ENCODE measurements around the gene CACNA1E.

CACNA1E gene

DNA sequence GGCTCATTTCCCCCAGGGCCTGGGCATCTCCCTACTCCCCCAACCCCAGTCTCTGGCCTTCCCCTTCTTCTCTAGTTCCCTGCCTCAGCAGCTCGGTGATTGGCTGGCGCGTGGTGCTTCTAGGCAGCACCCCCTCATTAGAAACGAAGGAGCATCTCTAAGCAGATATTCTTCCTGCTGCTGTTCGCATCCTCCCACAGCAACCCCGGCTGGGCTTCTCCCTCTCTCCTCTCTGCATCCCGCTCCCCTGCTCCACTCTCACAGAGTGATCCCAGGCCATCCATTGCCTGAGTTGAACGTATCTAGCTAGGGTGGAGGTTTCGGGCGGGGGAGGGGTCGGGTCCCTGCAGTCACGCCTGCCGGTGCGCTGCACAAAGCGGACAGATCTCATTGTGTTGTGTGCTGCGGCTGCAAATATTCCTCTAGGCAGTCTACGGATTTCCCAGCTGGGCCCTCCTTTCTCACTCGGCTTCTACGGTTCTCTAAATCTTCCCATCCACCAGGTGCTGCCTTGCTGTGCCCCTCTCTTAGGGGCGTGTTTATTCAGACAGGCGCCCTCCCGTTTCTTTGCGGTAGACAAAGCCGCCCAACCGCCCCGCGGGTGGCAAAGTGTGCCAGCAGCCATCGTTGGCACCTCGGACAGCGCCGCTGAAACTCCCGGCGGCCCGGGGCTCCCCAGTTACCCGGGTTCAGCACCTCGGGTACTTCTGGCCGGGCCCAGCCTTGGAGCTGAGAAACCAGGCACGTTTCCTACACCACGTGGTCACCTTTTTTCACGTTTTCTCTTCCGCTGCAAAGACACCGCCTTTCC is 2.2 kb downstream of the CACNA1E start:
- DNase-seq: no peak

DNA sequence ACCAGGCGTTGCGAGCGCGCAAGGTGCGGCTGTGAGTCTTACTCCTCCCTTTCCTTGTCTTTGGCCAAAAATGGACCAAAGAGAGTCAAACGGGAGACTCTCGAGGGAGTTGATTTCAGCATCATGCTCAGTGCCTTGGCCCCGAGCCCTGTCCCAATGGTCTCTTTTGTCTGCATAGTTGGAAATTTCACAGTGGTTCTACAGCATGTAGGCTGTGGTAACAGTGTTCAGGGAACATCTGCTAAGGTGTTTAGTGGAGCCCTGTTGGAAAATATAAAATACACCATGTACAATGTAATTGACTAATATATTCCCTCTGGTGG is 2.7 kb downstream of the CACNA1E start:
- DNase-seq: no peak

DNA sequence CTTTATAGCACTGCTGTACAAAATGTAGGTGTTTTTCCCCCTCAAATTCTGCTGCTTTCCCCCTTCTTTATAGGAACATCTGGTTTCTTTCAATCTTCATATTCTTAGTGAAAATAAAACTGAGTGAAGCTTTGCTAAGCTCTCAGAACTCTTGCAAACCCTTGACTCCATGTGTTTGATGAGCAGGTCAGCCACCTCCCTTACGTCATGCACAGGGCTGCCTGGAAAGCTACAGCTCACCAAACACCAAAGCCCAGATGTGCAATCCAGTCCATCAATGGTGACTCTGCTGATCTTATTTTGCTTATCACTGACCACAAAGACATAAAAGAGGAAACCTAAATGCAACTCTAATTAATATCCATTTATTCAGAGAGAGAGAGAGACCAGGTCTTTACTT is 5.5 kb downstream of the CACNA1E start:
- DNase-seq: no peak

DNA sequence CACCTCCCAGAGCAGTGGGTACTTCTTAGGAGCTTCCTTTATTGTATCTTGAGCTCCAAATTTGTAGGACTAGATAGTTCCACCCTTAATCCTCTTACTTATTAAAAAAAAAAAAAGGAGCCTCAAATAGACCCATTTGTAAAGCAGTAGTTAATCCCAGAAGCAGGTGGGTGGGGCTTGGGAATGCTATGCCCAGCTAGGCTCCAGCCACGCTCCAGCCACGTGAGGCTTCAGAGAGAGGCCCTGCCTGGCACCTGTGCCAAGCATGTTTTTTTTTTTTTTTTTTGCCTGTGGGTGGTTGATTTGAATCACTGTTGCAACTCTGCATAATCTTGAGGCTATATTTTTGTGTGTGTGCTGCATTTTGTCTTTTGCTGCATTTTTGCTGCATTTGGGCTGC is 7.0 kb downstream of the CACNA1E start:
- DNase-seq: no peak

DNA sequence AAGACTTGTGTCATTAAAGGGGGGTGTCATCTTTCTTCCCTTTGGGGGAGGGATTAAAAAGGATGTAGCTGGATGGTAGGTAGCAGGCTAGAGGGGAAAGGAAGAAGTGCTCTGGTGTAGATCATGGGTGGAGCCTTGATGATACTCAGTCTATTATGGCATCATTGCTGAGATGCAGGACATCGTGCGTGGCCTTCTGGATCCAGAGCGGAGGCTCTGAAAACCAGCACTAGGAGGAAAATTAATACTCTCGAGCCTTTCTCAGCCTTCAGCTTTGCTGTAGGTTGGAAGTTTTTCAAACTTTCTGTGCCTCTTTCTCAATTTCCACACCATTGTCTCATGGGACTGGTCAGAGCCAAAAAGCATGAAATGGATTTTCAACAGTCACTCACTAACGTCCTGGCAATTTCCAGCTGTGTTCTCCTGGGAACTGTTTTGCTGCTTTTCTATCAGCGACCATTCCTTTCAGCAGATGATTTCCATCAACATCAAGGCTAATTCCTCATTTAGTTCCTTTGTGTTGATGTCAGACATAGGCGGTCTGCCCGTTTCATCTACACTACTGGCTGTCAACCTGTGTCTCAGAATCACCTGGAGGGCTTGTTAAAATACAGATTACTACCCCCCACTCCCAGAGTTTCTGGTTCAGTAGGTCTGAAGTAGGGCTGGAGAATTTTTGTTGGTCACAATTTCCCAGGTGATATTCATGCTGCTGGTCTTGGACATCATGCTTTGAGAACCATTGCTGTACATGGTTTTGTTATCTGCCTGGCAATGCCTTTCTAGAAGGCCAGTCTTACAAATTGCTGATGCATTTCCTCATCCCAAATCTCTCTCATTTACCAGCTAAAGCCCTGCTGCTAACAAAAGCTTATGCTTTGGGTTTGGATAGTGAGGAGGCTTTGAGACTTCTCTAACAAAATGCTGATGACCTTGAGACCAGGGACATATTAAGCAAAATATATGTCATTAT is 7.7 kb downstream of the CACNA1E start:
- no peak for DNase-seq

DNA sequence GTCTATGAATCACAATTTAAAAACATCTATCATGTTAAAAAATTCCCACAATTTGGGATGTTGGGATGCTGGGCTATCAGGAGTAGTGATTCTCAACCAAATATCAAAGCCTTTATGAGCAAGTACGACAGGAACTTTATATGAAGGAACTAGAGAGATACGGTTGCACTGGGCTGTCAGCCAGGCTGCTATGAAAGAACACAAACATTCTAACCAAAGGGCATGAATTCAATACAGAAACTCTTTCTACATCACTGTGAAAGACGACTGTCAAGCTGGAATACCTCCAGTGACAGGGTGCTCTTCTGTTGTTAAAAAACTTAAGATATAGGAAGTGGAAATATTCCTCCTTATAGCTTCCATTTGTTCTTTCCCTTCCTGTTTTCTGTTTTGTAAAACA is 9.8 kb downstream of the CACNA1E start:
- DNase-seq: no peak

DNA sequence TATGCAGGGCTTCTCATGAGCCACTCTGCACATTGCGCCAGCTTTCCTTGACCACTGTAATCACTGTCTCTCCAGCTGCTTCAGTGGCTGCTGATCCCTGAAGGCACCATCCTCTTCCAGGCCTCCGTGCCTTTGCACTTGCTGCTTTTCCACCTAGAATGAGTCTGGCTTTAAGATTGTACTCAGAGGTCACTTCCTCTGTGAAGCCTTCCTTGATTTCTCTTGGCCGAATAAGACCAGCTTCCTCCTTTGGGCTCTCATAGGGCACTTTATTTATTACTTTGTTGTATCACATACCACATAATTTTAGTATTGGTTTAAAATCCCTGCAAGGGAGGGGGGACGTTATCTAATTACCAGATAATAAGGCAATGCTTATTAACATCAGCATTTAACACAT is 10.6 kb downstream of the CACNA1E start:
- DNase-seq: no peak

DNA sequence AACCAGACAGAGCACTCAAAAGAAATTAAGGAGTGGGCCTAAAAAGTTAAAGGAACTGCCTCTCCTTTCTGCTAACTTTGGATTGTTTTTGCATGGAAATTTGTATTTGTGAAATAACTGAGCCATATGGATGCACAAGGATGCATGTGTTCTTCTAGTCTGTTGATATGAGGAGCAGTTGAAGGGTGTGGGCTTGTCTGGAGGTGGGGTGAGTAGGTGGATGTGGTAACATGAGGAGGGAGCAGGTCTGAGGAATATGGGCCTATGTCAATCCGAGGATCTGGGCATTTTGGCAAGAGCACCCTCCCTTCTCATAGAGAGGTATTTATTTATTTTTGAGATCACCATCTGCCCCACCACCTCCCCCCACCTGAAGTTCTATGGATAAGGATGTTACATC is 13.4 kb downstream of the CACNA1E start:
- DNase-seq: no peak

DNA sequence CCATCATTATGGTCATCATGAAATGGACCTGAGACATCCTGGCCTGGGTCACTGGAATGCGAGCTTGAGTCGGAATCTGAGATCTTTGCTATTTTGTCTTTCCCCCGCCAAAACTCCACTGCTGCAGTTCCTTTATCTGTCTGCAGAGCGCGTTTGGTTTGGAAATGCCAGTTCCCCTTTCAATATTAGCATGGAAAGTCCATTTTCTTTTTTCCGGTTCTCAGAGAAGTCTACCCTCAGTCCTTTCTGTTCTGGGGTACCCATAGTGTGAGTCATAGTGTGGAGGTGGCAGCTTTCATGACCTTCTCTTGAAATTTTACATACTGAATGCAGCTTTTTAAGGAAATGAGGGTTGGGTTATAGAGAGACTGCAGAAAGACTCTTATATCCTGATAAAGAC is 14.6 kb downstream of the CACNA1E start:
- no peak for DNase-seq

DNA sequence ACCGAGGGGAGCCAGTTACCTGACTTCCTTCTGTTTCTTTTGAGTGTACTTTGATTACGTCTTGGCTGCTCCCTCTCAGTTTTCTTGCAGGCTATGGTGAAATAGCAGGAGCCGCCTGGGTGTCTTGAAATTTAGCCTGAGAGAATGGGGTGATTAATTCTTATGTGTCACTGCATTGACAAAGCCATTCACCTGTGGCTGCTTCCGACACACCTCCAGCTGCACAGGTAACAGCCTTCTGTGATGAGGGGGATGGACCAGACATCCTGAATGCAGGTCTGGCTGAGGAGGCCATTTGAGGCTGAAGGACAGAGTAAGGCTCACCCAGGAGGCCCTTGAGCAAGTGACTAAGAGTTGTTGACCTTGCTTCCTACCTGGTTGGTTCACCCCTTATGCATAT is 16.5 kb downstream of the CACNA1E start:
- DNase-seq: no peak

DNA sequence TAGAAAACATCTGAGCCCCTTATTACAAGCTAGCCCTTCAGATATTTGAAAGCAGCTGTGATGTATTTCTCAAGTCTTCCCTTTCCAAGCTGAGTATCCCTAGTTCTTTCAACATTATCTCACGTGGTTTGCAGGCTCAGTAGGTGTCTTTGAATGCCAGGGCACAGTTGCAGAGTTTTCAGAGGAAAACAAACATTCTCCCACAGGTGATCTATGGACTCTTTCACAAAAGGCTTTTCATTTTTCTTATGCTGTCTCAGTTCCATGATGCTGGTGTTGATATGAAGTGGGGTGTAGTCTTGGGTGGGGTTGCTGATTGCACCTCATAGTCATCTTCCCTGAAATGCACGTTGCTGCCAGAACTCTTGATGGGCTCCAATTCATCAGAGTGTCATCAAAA is 17.3 kb downstream of the CACNA1E start:
- no peak for DNase-seq

DNA sequence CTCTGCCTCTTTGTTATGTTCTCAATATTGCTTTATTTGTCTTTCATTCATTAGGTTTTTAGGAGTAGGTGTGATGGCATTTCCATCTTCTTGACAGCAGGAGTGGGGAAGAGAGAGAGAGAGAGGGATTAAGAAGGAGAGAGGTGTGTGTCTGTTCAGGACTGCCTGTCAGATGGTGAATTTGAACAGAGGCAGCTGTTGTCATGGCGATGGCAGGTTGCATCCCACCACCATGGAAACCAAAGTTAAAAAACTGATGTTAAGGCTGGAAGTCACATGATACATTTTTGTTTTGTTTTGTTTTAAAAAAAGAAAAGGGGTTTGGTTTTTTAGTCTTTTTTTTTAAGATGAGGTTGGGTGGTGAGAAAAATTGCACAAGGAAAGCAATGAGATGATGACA is 18.3 kb downstream of the CACNA1E start:
- DNase-seq: no peak

DNA sequence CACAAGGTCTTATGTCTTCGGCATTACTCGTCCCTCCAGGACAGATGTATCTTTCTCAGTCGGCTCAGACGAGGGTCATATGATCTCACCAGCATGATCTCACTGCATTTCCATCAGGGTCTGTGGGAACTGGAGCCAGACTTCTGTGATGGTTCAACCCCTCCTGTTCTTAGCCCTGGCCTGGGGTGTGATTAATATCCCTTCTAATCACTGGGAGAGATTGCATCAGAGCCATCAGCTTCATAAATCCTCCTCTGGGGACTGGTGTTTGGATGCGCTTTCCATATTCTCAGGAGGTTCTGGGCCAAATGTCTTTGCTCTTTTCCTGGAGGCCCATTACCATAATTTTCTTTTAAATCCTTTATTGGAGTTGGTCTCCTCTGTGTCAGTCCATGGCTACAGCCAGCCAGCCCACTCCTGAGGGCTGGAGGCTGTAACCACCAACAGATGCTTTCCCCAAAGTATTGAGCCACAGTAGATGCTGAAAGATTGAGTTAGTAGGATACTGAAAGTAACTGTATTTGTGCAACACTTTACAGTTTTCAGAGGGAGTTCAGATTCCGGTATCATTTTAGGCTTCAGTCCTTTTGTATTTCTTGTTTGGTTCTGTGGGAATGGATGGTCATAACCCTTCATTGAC is 20.0 kb downstream of the CACNA1E start:
- DNase-seq: no peak

DNA sequence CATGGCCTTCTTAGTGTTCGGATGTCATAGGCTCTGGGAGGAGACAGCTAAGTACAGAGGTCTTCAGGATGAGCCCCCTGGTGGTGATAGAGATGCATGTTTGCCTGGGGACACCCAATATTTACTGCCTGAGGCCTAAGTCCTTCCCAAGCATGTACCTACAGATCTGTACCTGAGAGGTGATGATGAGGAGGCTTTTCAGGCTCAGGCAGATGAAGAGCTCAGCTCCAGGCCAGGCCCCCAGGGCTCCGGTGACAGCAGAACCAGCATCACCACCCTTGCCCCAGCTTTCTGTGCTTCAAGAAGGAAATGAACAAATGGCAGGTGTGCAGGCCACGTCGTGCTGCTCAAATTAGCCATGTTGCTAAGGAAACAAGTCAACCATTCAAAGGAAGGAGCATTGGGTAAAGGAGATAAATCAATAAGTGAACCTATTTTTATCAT is 21.1 kb downstream of the CACNA1E start:
- peak; percentile 4 for DNase-seq

DNA sequence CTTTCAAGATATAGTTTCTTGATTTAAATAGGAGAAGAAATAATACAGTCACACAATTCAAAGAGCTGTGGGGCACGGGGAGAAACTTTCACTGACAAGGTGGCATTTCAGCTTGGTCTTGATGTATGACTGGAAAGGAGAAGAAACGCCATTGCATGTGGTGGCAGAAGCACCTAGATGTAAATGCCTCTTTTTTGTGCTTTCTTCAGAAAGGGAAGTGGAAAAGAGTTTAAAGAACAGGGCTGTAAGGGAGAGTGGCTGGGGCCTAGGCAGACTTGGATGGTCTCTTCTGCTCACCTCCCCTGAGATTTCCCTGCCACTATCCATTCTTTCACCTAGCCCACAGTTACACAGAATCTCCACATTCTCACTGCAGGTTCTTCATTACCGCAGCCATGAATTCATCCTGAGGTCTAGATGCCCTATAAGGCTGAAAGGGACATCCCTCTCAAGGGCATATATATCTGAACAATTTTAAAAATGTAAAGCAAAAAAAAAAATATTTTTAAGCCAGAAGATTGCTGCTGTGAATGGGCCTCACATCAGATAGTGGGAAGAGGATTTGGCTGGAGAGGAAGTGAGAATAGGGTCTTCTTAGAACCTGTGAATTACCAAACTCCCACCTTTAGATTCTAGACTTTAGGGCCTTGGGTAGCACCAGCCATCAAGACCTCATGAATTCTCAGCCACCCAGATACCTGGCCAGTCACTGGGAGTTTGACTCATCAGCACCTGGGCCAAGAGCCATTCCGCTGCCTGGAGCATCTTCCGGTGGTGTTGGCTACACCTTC is 23.4 kb downstream of the CACNA1E start:
- no peak for DNase-seq

DNA sequence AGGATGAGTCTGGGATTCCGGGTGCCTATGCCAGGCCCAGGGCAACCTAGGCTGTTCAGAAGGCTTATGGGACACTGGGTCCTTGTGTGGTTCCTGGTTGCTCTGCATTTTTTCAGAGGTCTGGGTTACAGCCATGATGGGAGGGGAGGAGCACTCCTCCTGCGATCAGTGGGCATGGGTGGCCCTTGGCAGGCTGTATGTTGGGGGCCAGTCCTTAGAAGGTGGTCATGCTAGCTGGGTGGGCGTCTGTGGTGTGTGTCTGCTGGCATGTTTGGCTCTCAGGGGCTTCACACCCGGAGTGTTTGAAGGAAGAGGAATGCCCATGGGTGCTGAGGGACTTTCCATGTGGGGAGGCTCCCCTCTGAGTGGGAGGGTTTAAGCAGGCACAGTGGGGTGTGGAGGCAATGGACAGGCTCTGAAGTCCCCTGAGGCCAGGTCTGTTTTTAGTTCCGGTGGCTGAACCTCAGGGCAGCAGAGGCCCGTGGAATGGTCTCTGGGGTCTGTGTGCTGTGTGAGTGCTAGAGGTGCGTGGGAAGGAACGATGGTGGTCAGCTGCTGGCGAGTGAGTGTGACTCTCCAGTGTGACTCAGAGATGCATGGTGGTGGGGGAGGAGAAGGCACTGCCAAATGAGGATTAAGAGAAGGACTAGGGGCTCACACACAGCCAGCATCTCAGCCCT is 25.3 kb downstream of the CACNA1E start:
- DNase-seq: no peak

DNA sequence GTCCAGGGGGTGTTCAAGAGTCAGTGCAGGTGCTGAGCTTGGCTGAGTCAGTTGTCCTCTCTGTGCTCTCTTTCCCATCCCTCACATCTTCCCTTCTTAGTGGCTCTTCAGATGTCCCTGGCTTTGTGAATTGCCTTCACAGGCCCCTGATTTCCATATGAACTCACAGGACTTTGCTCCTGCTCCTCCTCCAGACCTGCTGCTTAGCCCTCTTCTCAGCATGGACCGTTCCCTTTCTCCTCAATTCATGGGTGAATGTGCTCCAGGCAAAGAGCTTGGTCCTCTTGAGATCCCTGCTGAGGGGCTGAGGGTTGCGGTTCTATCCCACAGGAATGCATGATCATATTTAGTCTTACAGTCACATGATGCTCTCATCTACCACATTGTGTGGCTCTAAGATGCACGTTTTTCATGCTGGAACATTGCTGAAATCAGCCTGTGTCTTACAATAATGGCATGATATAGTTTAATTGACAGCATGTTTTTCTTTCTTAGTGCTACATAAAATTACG is 30.5 kb downstream of the CACNA1E start:
- DNase-seq: no peak

DNA sequence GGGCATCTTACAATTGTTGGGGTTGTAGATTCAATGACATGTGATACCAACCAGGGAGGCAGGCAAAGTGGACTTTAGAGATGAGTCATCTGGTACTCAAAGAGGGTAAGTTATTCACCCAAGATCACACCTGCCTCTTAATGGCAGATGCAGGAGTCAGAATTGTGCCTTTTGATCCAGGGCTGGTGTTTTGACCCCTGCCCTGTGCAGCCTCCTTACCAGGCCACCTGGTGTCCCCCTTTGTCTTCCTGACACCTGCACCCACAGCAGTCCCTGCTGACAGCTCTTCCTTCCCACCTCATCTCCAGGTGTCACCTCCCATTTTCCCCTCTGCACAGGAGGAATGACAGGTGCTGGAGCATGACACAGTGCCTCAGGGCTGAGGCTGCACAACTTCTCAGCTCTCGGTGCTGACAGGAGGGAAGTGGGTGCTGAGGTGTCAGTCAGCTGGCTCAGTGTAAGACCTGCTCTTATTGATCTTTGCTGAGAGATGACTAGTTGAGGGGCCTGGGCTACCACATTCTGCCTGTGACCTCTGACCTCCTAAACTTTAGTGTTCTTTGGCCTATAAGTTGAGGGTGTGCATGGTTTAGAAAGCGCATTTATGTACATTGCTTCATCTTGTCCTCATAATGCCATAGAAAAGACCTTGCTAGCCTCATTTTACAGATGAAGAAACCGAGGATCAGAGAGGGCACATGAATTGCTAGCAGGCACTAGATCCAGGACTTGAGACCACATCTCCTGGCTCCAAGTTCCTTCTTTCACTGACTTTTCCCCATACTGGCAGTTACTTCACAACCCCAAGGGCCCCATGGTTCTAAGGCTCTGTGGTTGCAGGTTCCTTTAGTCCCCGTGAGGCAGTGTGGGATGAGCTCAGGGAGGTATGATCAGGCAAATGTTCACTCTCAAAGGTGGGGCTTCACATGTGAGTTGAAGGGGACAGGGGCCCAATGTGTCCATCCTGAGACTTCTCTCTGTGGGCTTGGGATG is 31.3 kb downstream of the CACNA1E start:
- DNase-seq: no peak

DNA sequence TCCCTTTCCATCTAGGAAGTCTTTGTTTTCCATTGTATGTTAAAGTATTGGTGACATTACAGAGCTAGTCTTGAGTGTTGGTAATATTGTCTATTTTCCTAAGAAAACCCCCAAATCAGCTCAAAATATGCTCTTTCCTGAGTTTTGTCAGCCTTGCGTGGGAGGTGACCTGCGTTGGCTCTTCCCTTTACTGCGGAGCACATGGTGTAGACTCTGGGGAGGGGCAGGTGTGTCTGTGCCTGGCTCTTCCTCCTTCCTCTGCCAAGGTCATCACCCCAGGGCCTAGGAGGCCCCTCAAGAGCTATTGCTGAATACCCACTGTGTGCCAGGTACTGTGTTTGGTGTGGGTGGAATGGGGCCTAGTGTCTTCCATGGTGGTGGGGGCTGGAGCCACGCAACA is 33.4 kb downstream of the CACNA1E start:
- DNase-seq: no peak

DNA sequence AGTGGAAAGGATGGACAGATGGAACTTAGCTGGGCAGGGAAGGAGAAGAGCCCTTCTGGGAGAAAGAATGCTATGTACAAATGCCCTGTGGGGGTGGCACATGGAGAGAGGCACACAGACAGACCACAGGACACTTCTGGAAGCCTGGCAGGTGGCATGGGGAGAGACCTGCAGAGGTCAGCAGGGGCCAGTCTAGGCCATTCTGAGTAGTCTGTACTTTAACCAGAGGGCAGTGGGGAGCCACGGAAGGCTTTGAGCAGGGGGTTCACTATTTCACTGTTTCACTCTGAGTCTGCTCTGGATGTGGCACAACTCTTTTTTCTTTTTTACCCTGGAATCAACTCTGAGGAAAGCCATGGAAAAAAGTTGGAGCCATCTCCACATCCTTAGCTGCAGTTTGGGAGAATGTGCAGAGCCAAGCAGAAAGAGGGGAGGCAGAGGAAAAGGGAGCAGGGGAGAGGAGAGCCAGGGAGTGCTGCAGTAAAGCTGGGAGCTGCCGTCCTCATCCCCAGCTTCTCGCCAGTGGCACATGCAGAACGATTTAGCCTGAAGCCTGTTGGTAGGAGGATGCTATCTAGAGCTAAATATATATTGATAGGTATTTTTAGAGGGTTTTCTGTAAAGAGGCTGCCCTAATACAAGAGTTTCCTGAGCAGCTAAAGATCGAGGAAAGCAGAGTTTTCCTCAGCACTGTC is 34.0 kb downstream of the CACNA1E start:
- DNase-seq: no peak
